GM18499 (cell line): ENCODE data around the gene ACACB.
"Not testable (repeated sequence)": the region's sequence is repeated elsewhere in the genome, so short reads cannot be mapped to it uniquely, and the experiment has no call there.

Experiments
- ATAC-seq: cut with Tn5 transposase; IDR thresholded peaks from one replicate; pipeline ENCODE4 v1.9.1; 2021; ENCODE audit warnings: moderate number of reproducible peaks; ENCODE audit not compliant: insufficient read depth, unreplicated experiment

ACACB gene

GRCh38 chr12:109139360-109139759, 23.0 kb downstream of the ACACB start:
- no peak for ATAC-seq

GRCh38 chr12:109139791-109140190, 23.4 kb downstream of the ACACB start:
- no peak for ATAC-seq

- ATAC-seq = no peak
These were observed 24.2 kb downstream of the ACACB start for GRCh38 chr12:109140560-109140959.

GRCh38 chr12:109144224-109144623, 27.8 kb downstream of the ACACB start:
- ATAC-seq = no peak

GRCh38 chr12:109147126-109147525, 30.7 kb downstream of the ACACB start:
- not testable (repeated sequence) for ATAC-seq

GRCh38 chr12:109147954-109148353, 31.6 kb downstream of the ACACB start:
- ATAC-seq = no peak

GRCh38 chr12:109150124-109150640, 33.8 kb downstream of the ACACB start:
- no peak for ATAC-seq

GRCh38 chr12:109151457-109151856, 35.1 kb downstream of the ACACB start:
- no peak for ATAC-seq

- no peak for ATAC-seq
These were observed 37.5 kb downstream of the ACACB start for GRCh38 chr12:109153821-109154441.

- no peak for ATAC-seq
These were observed 38.4 kb downstream of the ACACB start for GRCh38 chr12:109154451-109155438.

- ATAC-seq = no peak
These were observed 39.6 kb downstream of the ACACB start for GRCh38 chr12:109156036-109156435.

GRCh38 chr12:109156586-109156985, 40.2 kb downstream of the ACACB start:
- ATAC-seq = no peak

GRCh38 chr12:109157986-109158385, 41.6 kb downstream of the ACACB start:
- ATAC-seq = no peak

GRCh38 chr12:109160433-109160832, 44.0 kb downstream of the ACACB start:
- ATAC-seq = no peak

GRCh38 chr12:109160873-109161272, 44.5 kb downstream of the ACACB start:
- ATAC-seq = no peak

- ATAC-seq = no peak
These were observed 46.2 kb downstream of the ACACB start for GRCh38 chr12:109162551-109162950.

- no peak for ATAC-seq
These were observed 46.8 kb downstream of the ACACB start for GRCh38 chr12:109163167-109163566.

GRCh38 chr12:109165599-109165998, 49.2 kb downstream of the ACACB start:
- ATAC-seq = no peak

- ATAC-seq = no peak
These were observed 50.0 kb downstream of the ACACB start for GRCh38 chr12:109166371-109166770.

GRCh38 chr12:109167781-109168180, 51.4 kb downstream of the ACACB start:
- no peak for ATAC-seq

- ATAC-seq = no peak
These were observed 52.9 kb downstream of the ACACB start for GRCh38 chr12:109169262-109169661.
